ENCODE results near the gene LDLRAD3.
"Not testable (repeated sequence)": the region's sequence is repeated elsewhere in the genome, so short reads cannot be mapped to it uniquely, and the experiment has no call there.

Gene LDLRAD3

GRCh38 chr11:36165621-36166397 lies 221.9 kb downstream of the LDLRAD3 start:
- peak; percentile 77 for DNase-seq

GRCh38 chr11:36167073-36167472 lies 223.2 kb downstream of the LDLRAD3 start:
- no peak for DNase-seq

- DNase-seq = no peak
These were observed 223.9 kb downstream of the LDLRAD3 start for GRCh38 chr11:36167729-36168128.

- DNase-seq = no peak
These were observed 234.0 kb downstream of the LDLRAD3 start for GRCh38 chr11:36177836-36178235.

DNA sequence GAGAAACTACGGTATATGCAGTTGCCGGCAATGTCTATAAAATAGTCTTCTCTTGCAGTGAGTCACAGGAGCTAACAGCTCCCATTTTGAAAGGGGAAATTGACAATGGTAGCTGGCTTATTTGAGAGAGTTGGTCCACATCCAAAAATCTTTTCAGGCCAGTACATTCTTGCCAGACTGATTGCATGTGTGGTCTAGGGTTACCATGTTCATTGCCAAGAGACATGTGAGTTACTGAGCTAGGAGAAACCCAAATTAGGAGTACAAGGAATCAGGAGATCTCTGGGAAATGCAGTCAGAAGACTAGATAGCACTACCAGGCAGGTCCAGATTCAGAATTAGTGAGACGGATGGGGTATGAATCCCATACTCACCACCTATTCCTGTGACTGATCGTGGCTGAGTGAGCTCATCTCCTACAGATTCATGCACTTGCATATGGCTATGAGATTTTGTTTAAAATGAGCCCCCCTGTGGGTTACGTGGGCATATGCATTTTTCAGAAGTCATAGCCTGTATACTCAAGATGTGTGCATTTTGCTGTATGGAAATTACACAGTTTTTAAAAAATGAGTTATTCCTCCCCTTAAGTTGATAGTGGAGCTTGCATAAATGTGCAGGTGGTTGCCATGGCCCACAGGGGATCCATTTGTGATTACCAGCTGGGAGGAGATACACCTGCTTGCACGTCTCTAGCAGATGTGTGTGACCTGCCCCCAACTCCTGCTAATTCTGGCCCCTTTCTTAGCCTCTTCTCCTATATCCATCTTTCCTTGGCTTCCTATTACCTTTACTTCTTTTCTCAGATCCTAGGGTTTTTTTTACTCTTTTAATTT lies 242.7 kb downstream of the LDLRAD3 start:
- DNase-seq = peak; percentile 82

DNA sequence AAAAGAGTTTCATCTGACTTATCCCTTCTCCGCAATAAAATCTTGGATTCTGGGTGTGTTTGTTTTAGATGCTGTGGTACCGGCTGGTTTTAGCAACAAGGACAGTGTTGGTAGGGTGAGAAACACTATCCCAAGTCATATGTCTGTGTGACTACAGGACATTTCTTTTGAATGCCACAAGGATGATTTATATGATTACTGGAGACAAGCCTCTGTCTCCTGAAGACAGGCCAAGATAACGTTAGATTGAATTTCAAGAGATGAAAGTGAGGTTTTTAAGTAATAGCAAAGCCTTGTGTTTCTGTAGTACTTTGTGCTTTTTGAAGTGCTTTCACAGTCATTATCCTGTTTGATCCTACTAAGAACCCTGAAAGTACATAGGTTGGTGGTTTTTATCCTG lies 243.8 kb downstream of the LDLRAD3 start:
- DNase-seq = no peak

DNA sequence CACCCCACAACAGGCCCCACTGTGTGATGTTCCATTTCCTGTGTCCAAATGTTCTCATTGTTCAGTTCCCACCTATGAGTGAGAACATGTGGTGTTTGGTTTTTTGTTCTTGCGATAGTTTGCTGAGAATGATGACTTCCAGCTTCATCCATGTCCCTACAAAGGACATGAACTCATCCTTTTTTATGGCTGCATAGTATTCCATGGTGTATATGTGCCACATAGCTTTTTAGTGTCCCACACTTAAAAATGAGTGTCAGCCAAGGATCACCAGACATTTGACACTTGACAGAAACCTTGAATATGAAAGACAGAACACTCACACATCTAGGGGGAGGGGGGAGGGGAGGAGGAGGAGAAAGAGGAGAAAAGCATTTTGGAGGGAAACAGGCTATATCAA lies 245.9 kb downstream of the LDLRAD3 start:
- DNase-seq = not testable (repeated sequence)

DNA sequence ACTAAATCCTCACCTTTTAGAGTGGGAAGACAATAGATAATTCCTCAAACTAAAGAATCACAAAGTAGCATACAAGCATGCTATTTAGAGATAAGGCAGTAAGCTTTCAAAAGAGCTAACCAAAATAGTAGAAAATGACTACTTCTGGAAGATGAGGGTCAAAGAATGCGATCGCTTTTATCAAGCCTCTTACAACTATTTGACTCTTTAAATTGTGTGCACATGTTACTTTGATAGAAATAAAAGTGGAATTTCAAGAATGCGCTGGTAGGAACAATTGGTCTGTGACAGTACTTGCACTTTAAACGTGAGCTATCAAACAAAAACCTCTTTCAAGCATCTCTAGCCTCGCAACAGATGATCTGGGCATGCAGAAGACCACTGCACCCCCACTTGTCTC lies 248.1 kb downstream of the LDLRAD3 start:
- DNase-seq = peak; percentile 31

- no peak for DNase-seq
These were observed 248.8 kb downstream of the LDLRAD3 start for GRCh38 chr11:36192425-36193289.

DNA sequence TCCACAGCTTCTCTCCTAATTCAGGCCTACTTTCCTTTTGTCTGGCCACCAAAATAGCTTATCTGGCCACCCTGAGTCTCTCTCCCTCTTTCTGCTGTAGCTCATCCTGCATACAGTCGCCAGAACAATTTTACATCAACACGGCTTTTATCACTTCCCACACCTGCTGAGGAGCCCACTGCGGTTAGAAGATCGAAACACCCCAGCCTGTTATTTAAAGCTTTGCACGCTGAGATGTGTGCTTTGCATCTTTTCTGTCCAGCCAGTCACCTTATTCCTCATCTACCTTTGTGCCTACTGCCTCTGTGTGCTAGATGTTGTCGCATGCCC lies 249.4 kb downstream of the LDLRAD3 start:
- no peak for DNase-seq

- DNase-seq = no peak
These were observed 249.9 kb downstream of the LDLRAD3 start for GRCh38 chr11:36193721-36194120.

- peak; percentile 59 for DNase-seq
These were observed 251.9 kb downstream of the LDLRAD3 start for GRCh38 chr11:36195496-36196354.

DNA sequence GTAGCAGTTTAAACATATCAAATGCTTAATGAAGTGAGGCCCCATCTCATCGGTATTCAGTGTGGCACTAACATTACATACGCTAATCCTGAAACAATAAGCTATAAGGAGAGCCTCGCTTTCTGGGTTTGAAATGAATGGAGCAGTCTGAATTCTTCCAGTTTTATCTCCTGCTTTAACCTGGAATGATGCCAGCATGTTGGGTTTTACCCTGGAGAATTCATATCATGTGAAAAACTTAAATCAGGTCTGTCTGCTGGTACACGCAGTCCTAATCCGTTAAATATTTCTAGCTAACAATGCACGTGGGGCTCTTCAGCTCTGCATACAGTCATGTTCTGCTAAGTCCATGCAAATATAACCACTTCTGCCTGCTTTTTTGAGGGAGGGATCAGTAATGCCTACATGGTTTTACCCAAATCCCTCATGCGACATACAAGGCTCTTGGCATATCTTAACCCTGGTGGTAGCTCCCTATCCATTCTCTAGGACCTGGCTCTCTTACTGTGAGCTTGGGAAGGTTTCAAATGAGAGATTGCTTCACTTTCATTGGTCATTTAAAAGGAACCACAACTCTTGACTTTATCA lies 252.6 kb downstream of the LDLRAD3 start:
- peak; percentile 55 for DNase-seq

DNA sequence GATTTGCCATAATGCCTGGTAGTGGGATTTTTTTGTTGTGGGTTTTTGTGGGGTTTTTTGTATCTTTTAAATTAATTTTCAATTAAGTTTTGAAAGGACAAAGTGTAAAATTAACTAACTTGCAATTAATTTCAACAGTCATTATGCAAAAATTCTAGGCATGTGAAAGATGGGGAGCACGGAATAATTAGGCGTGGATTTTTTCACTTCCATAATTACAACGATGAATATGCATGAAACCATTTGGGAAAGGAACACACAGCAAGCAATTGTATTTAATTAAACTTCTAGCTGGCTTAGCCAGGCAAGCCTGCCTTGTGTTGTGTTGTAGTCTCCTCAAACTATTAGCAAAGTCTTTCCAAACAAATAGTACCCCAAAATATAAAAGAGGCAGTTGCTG lies 257.5 kb downstream of the LDLRAD3 start:
- no peak for DNase-seq

GRCh38 chr11:36205536-36205935 lies 261.7 kb downstream of the LDLRAD3 start:
- DNase-seq = no peak

GRCh38 chr11:36210529-36210928 lies 266.7 kb downstream of the LDLRAD3 start:
- DNase-seq = no peak

GRCh38 chr11:36211761-36212430 lies 268.0 kb downstream of the LDLRAD3 start:
- peak; percentile 12 for DNase-seq

GRCh38 chr11:36212564-36213392 lies 268.9 kb downstream of the LDLRAD3 start:
- no peak for DNase-seq

DNA sequence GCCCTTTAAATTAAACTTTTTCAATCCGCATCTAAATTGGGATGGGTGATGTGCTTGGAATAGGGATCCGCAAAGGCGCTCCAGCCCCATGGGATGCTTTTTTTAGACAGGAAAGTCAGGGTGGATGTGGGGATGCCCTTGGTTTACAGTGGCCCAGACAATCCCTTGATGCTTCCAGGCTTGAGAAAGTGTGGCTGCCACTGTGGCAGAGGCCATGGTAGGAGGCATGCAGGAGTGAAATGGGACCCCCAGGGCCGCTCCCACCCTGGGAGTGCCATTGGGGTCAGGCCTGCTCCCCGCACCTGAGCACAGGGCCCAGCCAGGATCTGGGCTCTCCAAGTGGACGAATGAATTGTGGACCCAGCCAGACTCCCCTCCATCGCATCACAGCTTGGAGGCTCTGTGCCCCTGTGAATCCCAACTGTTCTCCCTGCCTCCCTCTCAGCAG lies 269.6 kb downstream of the LDLRAD3 start:
- DNase-seq = no peak

- DNase-seq = no peak
These were observed 270.6 kb downstream of the LDLRAD3 start for GRCh38 chr11:36214480-36214879.
